EH (cell line): ENCODE results near the gene TRABD2B.

Experiments used
- DNase-seq: peaks from one replicate; pipeline ENCODE4 v3.0.0-alpha.2; 2015; ENCODE audit warnings: low read depth

Gene TRABD2B

DNA sequence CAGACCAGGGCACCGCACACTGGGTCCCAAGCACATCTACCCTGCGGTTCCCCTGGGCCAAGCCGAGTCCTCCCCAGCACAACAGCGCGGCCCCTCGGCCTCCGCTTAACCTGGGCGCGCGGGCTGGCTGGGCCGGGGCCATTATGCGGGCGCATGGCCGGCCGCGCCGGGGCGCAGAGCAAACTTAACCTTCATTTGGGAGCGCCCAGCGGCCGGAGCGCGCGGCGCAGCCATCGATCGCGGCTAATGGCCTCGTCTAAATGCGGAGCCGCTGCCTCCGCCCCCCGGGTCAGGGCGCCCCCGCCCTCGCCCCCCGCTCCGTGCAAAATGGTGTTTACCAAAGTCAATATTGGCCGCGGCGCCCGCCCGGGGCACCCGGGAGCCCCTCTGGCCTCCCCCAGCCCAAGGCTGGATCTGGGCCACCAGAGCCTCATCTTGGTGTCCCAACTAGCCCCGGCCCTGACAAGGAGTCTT is 272.1 kb downstream of the TRABD2B start:
- no peak for DNase-seq

DNA sequence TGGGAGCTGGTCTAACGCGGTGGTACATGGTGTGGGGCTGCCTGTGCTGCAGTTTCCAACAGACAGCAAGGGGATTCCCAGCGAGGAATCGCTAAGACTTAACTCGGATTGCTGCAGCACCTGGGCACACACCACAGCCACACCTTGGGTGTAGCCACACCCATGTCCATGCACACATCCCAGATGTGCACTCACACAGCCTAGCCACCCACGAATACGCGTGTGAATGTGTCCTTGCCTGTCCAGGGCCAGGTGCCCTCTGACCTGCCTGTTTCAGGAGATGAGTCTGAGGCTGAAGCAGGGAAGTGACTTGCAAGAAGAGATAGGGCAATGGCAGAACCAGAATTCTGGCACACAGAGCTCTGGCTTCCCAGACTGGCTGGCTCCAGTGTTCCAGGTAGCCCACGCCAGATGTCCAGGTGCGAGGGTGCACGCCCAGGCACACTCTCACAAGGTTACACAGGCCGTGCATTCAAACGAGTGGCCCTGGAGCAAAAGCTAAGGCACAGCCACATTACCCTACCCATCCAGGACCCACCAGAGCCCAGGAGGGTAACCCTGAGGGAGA is 272.7 kb downstream of the TRABD2B start:
- DNase-seq, result no peak

DNA sequence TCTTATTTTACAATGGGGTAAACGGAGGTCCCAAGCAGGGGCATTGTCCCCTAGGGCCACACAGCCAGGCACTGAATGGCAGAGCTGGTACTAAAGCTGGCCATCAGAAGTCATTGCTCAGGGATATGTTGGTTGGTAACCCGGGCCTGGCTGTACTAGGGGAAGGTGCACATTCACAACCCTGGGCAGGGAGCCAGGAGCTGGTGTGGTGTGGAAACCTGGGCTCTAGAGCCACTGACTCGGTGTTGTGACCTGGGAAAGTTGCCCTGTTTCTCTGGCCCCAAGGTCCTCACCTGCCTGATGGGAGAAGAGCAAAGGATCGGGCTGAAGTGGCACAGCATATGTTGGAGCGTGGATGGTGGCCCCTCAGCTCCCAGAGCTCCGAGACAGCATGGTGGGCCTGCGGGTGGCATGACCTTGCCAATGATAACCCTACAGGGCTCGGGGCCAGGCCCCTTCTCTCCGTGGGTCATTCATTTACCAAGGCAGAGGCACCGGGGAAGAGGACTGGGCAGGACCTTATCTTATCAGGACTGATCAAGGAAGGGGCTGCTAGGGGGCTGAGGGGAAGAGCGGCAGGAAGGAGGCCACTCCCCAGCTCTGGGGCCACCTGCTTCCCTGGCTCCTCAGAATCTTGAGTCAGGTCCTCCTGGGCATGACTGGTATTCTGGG is 274.1 kb downstream of the TRABD2B start:
- no peak for DNase-seq

DNA sequence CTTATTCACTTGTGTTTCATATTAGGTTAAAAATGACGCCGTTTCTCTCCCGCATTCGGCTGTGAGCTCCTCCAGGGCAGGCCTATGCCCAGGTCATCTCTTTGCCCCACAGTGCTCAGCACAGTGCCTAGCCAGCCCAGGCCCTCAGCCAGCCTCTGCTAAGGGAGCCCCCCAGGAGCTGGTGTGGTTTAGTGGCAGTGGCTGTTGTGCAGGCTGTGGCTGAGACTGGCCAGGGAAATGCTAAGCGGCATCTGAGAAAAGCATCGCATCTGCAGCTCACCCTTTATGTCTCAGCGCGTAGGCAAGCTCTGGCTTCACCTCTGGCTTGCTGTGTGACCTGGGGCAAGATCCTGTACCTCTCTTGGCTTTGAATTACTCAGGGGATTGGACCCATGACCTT is 275.1 kb downstream of the TRABD2B start:
- DNase-seq, result no peak

DNA sequence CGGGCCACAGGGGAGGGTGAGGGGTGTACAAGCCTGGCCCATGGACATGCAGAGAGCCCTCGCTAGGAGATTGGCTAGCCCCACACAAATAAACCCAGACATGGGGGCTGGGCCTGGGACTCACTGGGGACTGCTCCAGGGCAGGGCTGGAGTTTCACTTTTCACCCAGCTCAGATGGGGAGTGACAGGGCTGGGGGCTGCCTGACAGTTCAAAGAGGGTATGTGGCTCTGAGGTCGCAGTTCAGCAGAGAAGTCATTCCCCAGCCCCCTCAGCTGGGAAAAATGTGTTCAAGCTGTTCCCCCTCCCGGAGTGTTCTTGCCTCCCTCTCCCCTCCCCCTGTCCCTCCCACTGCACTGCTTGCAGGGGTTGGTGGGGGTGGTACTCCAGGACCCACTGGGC is 277.1 kb downstream of the TRABD2B start:
- DNase-seq, result no peak

DNA sequence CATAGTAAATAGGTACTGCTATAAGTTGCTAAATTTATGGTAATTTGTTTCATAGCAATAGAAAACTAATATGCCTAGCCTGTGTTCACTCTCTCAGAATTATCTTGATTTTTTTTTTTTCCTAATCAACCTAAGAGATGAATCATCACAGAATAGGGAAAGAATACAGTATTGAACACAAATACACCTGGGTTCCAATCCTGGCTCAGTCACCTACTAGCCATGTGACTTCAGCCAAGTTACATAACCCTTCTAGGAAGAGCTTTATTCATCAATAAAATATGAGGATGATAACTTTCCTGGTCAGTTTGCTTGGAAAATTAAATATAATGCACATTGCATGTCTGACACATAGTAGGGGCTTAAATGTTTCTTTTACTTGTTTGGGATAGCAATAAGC is 279.8 kb downstream of the TRABD2B start:
- DNase-seq, result no peak

DNA sequence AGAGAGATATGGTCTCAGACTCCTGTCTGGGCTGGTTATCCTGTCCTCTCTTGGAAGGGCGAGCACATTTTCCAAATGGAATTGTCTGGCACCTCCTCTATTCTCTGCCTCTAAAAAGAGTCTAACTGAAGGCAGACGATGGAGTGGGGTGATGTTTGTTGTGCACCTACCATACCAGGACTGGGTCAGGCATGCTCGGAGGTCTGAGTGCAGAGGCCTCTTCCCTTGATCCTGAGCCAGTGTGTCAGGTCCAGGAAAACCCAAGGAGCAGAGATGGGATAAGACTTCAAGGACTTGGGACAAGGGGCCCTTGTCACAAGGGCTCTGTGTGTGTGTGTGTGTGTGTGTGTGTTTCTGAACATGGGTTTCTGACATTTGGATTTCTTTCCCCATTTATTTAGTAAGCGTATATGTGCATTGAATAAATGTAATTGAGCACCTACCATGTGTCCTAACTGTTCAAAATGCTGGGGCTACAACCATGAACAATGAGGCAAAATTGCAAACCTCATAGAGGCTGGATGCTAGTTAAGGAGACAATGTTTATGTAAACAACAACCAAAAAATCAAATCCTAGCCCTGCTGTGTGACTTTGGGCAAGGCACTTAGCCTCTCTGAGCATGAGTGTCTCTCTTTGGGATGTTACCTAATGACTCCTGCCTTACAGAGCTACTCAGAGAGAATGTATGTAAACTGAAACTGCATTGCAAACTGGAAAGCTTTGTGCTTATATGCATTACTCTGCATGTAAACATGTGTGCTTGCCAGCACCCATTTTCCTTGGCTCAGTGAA is 283.0 kb downstream of the TRABD2B start:
- DNase-seq, result no peak

DNA sequence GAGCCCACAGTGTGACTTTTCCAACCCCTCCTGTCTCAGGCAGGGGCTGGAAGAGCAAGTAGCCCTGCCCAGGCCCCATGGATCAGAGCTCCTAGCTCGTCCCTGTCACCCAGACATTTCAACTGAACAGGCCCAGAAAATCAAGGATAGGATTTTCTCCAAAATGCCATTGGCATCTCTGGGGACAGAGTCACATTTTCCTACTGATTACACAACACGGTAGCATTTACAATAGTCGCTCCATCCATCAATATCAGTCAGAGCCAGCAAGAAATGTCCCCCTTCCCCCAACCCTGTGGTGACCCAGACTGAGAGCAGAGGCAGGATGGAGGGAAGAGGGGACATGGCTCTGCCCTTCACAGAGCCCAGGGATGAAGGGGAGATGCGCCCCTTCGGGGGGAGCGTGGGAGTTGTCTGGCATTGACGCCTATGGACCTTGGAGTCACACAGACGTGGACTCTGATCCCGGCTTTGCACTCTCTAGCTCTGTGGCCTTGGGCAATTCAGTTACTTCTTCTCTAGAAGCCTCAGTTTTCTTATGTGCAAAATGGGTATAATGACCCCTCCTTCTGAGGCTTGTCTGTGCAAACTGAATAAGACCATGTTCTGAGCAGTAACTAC is 283.7 kb downstream of the TRABD2B start:
- no peak for DNase-seq

DNA sequence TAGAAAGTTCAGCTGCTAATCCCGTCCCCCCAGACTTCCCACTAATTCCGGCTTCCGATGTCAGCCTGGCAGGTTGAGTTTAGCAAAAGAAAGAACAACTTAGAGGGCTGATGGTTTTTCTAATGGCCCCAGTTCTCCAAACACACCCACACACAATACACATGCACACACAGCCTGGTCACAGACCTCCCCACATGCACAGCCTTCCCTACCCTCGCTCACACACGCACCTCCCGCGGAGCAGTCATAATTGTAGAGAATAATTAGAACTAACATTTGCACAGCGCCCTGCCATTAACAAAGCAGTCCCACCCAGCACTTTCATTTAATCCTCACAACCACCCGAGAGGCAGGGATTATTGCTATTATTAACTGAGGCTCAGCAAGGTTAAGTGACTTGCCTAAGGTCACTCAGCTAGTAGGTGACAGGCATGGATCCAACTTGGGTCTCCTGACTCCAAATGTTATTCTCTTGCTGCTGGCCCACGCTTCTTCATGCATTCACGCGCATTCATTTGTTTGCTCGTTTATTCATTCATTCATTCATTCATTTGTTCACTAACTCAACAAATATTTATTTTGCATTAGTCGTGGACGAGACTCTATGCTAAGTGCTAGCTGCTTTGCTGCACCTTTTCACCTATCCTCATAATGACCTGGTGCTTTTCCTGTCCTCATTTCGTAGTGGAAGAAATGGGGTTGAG is 284.4 kb downstream of the TRABD2B start:
- no peak for DNase-seq

DNA sequence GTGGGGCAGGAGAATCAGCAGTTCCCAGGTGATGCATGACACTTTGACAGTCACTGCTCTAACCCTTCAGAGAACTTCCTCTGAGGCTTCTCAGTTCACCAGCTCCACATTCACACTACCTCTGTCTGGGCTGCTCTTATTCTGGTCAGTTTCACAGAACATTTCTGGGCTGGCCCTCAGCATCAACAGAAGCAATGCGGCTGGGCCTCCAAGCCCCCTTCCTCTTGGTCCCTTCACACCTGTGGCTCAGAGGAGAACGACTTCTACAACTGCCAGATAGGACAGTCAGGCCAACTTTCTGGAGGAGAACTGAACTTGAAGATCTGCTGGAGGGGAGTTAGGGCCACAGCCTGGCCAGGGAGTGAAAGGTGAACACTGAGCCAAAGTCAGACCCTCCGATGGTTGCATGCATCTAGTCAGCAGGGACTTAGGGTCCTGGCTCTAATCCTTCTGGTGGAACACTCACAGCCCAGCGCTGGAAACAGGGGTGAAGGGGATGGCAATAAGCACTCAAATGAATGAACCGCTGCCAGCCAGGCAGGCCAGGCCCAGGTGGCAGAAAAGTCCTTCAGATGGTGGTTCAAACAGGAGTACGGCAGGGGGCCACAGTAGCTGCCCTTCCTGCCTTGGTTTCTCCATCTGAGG is 285.2 kb downstream of the TRABD2B start:
- no peak for DNase-seq

DNA sequence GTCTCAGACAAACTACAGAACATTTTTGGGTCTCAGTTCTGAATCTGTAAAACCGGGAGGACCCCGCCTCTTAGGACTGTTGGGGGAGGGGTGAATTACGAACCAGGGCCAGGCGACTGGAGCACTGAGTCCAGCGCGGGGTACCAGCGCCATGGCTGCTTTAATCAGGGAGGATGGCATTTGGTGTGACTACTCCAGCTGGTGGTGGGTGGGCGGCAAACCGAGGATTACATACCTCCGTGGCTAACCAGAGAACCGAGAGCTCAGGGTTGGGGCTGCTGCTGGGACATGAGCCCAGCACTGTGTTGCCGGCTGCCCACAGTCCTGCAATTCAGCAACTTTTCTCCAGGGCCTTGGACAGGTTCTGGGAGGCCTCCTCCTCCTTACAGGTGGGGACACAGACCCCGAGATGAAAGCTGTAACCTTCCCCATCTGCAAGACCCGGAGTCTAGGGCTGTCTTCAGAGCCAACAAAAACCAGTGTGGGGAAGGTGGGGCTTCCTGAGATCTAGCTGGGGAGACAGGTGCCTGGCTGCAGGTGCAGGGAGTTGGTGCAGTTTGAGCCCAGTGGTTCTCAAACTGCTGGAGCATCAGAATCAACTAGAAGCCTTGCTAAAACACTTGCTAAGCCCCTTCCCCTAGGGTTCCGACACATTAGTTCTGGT is 285.9 kb downstream of the TRABD2B start:
- no peak for DNase-seq
